Duodenal mucosa (tissue), 2 donors: ENCODE data around the gene SLC16A12.

Experiments used
- H3K27ac ChIP-seq: one replicate; pipeline ENCODE4 v1.7.0; 2013; ENCODE audit warnings: low read depth, low read length
- H3K27me3 ChIP-seq, 2 donors: one replicate each; pipeline ENCODE4 v1.7.0; 2013; ENCODE audit warnings: low read length in 2 of 2, control low read depth in 1 of 2; ENCODE audit not compliant: insufficient read depth in 2 of 2, control insufficient read depth in 1 of 2
- H3K36me3 ChIP-seq, 2 donors: one replicate each; pipeline ENCODE4 v1.7.0; 2013; ENCODE audit warnings: low read length in 2 of 2, control low read depth in 1 of 2; ENCODE audit not compliant: insufficient read depth in 2 of 2, control insufficient read depth in 1 of 2
- H3K4me1 ChIP-seq, 2 donors: one replicate each; pipeline ENCODE4 v1.7.0; 2013; ENCODE audit warnings: low read length in 2 of 2, control low read depth in 1 of 2; ENCODE audit not compliant: insufficient read depth in 2 of 2, control insufficient read depth in 1 of 2
- H3K4me3 ChIP-seq, 2 donors: one replicate each; pipeline ENCODE4 v1.7.0; 2013; ENCODE audit warnings: low read length in 2 of 2, low read depth in 1 of 2
- H3K9ac ChIP-seq, 2 donors: one replicate each; pipeline ENCODE4 v1.7.0; 2013; ENCODE audit warnings: low read length in 2 of 2, low read depth in 1 of 2
- H3K9me3 ChIP-seq, 2 donors: one replicate each; pipeline ENCODE4 v1.7.0; 2013; ENCODE audit warnings: low read length in 2 of 2, control low read depth in 1 of 2; ENCODE audit not compliant: control insufficient read depth in 1 of 2

The SLC16A12 gene

GRCh38 chr10:89535171-89536012 is at the start of gene SLC16A12:
TSS of gene SLC16A12 (minus strand) at chr10:89535594. CDS start at chr10:89462578, 73,016 bp downstream.
- H3K4me1 ChIP-seq, result no peaks in the 10 kb centered on the region
- H3K4me3 ChIP-seq, result peak within 1 kb of the TSS; percentile 40 to 45
- no peaks in the 10 kb centered on the region for H3K36me3 ChIP-seq
- H3K27me3 ChIP-seq, result peaks cover 36 to 57% of the 10 kb centered on the region in 2 donors
- peak within 1 kb of the TSS; percentile 8 for H3K27ac ChIP-seq
- no peaks in the 10 kb centered on the region for H3K9me3 ChIP-seq
- no peak within 1 kb of the TSS for H3K9ac ChIP-seq

- Histone ChIP-seq H3K4me1 (no peaks in the 10 kb centered on the region), H3K27ac (no peak overlapping the region), H3K9me3 (no peaks in the 10 kb centered on the region), H3K27me3 (no peaks in the 10 kb centered on the region), H3K4me3 (no peak overlapping the region), H3K36me3 (peaks cover under 1 to 5% of the 10 kb centered on the region in 2 donors), H3K9ac (no peak overlapping the region)
Measured at GRCh38 chr10:89582022-89582421, 46.6 kb upstream of the SLC16A12 start.

GRCh38 chr10:89580243-89580642 is 44.8 kb upstream of the SLC16A12 start:
- Histone ChIP-seq H3K4me1 (no peaks in the 10 kb centered on the region), H3K4me3 (no peak overlapping the region), H3K36me3 (no peaks in the 10 kb centered on the region), H3K27ac (no peak overlapping the region), H3K9me3 (no peaks in the 10 kb centered on the region), H3K9ac (no peak overlapping the region), H3K27me3 (no peaks in the 10 kb centered on the region)

- H3K36me3 ChIP-seq, result no peaks in the 10 kb centered on the region
- H3K9me3 ChIP-seq, result no peaks in the 10 kb centered on the region
- H3K4me3 ChIP-seq, result no peak overlapping the region
- H3K9ac ChIP-seq, result no peak overlapping the region
- no peak overlapping the region for H3K27ac ChIP-seq
- no peaks in the 10 kb centered on the region for H3K4me1 ChIP-seq
- no peaks in the 10 kb centered on the region for H3K27me3 ChIP-seq
Measured at GRCh38 chr10:89576696-89577095, 41.3 kb upstream of the SLC16A12 start.

- Histone ChIP-seq H3K27ac (no peak overlapping the region), H3K4me3 (no peak overlapping the region), H3K27me3 (no peaks in the 10 kb centered on the region), H3K36me3 (no peaks in the 10 kb centered on the region), H3K4me1 (no peaks in the 10 kb centered on the region), H3K9ac (no peak overlapping the region), H3K9me3 (no peaks in the 10 kb centered on the region)
Measured at GRCh38 chr10:89576022-89576421, 40.6 kb upstream of the SLC16A12 start.

GRCh38 chr10:89575031-89575430 is 39.6 kb upstream of the SLC16A12 start:
- Histone ChIP-seq H3K9me3 (no peaks in the 10 kb centered on the region), H3K9ac (no peak overlapping the region), H3K27ac (no peak overlapping the region), H3K4me3 (no peak overlapping the region), H3K36me3 (no peaks in the 10 kb centered on the region), H3K27me3 (no peaks in the 10 kb centered on the region), H3K4me1 (no peaks in the 10 kb centered on the region)

- Histone ChIP-seq H3K27ac (no peak overlapping the region), H3K27me3 (no peaks in the 10 kb centered on the region), H3K9me3 (no peaks in the 10 kb centered on the region), H3K36me3 (no peaks in the 10 kb centered on the region), H3K4me3 (no peak overlapping the region), H3K4me1 (no peaks in the 10 kb centered on the region), H3K9ac (no peak overlapping the region)
Measured at GRCh38 chr10:89574368-89574767, 39.0 kb upstream of the SLC16A12 start.

GRCh38 chr10:89567576-89568245 is 32.3 kb upstream of the SLC16A12 start:
- no peak overlapping the region for H3K4me3 ChIP-seq
- H3K36me3 ChIP-seq, result no peaks in the 10 kb centered on the region
- no peak overlapping the region for H3K27ac ChIP-seq
- no peaks in the 10 kb centered on the region for H3K27me3 ChIP-seq
- no peaks in the 10 kb centered on the region for H3K4me1 ChIP-seq
- H3K9ac ChIP-seq, result no peak overlapping the region
- no peaks in the 10 kb centered on the region for H3K9me3 ChIP-seq

GRCh38 chr10:89566992-89567391 is 31.6 kb upstream of the SLC16A12 start:
- H3K9me3 ChIP-seq, result no peaks in the 10 kb centered on the region
- no peak overlapping the region for H3K4me3 ChIP-seq
- H3K9ac ChIP-seq, result no peak overlapping the region
- no peaks in the 10 kb centered on the region for H3K4me1 ChIP-seq
- H3K27me3 ChIP-seq, result no peaks in the 10 kb centered on the region
- H3K27ac ChIP-seq, result no peak overlapping the region
- no peaks in the 10 kb centered on the region for H3K36me3 ChIP-seq

GRCh38 chr10:89566095-89566950 is 30.9 kb upstream of the SLC16A12 start:
- no peaks in the 10 kb centered on the region for H3K4me1 ChIP-seq
- no peaks in the 10 kb centered on the region for H3K27me3 ChIP-seq
- H3K27ac ChIP-seq, result no peak overlapping the region

More at GRCh38 chr10:89566095-89566950, 30.9 kb upstream of the SLC16A12 start:
- no peak overlapping the region for H3K4me3 ChIP-seq
- H3K36me3 ChIP-seq, result no peaks in the 10 kb centered on the region
- H3K9me3 ChIP-seq, result no peaks in the 10 kb centered on the region
- H3K9ac ChIP-seq, result no peak overlapping the region
